GM18511 (cell line): Measurements from ENCODE around the gene AGAP1.

Experiments used
- ATAC-seq: cut with Tn5 transposase; IDR thresholded peaks from one replicate; pipeline ENCODE4 v1.9.1; 2021; ENCODE audit warnings: mild to moderate bottlenecking, moderate library complexity; ENCODE audit not compliant: unreplicated experiment

The AGAP1 gene

DNA sequence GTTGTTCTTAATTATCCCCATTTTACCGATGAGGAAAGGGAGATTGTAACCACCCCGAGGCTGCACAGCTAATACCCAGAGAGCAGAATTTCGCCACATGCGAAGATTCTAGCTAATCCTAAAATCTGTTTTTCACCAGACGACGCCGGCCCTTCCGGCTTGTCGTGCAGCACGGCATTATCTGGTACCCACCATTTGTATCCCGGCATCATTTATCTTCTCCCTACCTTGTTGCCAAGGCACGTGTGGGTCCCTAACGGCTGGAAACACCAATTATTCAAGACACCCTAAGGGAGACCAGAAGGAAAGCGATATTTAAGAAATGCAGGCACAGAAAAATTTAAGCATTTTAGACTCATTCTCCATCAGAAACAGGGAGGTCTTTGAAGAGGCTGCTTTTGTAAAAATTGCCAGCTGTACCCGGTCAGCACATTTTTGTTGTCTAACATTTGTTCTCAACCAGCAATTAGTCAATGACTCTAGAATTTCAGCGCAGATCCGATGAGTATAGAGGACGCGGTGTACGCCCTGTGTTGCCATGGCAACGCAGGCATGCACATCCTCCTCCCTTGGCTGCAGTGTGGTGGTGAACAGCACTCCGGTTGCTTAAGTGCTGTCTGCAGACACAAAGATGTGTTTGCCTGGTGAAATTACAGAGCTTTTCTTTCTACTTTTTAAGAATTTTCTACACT lies 111.6 kb downstream of the AGAP1 start:
- ATAC-seq, result no peak

DNA sequence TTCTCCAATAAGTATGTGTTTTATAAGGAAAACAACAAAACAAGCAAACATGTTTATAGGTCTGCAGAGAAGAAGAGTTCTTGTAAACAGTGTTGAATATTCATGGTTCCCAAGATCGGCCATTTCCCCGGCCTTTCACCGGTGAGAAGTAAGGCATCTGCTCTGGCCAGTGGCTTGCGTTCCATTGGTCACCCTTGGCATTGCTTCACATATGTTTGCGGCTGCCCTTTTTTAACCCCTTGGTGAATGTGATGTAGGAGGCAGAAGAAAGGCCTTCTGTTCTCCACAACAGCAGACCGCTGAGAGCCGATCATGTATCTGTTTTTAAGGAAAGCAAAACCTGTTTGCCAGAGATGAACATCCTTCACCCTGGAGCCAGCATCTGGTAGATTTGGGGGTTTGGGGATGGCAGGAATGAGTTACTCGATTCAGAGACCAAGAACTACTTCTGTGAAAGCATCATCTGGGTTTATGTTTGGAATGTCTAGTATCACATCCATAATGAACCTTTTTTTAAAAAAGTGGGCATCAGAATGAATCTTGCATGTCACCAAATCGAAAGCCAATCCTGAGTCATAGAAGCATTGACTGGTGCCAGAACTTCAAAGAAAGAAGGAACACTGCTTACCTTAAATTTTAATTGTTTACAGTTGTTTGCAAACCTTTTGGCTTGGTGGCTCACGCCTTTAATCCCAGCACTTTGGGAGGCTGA lies 112.3 kb downstream of the AGAP1 start:
- ATAC-seq, result no peak

DNA sequence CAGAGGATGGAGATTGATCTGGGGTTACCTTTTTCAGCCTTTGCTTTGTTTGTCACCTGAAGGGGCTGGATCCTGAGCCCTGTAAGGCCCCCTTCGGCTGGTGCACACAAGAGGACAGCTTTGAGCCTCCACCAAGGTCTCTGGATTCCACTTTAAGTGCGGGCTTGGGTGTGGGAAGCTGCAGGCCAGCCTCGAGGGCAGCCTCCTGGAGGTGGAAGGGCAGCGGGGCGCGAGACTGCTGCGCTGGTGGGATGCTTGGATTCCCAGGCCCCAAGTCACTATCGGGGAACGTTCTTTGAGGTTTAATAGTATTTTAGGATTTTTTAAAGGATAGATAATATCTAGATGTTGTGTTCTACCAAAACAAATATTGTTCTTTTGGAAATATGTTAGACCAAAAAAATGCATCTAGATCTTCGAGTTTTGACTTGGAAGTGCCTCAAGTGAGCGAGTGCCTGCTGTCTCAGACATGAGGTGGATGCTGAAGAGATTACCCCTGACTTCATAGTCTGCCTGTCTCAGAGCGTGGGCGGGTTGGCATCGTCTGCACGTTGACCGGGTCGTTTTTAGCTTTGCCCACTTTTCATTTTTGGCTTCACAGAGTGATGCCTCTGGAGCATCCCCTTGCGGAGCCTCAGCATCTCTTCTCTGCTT lies 113.8 kb downstream of the AGAP1 start:
- no peak for ATAC-seq

DNA sequence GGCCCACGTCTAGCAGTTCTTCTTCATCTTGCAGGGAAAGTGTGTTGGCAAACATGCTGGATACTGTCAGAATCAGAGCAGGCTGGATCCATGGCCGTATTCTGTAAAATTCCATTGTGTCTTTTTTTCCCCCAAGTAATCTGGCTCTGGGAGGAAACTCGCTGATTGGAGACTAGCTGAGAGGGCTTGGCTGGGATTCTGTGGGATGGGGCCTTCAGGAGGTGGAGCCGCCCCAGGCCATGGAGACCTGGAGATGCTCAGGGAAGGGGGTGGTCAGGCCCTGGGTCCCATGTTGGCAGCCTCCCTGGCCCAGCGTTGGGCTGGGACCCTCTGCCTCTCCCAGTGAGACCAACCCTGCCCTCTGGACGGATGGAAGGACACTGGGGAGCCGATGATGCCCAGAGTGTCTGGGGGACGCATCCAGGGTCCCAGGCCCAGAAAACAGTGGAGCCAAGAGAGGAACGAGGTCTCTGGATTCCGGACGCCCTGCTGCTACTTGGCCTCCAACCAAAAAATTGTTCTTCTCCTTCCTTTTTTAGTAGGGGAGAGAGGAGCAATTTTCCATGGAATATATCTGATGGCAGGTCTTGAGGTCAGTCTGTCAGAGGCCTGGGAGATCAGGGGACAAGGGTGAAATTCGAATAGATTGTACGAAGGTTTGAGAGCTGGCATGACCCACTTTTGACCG lies 114.5 kb downstream of the AGAP1 start:
- no peak for ATAC-seq

DNA sequence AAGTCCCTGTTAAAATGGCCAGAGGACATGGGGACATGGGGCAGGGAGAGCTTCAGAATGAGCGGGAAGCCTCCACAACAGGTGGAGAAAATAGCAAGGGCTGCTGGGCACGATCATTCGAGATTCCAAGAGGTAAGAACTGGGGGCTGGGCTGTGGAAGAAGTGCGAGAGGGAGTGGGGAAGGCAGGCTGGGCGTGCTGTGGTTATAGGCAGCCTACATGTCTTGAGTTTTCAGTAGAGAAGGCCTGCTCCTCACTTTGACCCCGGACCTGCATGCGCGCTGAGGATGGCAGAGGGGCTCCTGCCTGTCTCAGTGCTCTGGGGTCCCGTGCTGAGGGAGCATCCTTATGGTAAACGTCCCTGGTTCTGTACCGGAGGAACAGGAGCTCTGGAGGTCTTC lies 115.5 kb downstream of the AGAP1 start:
- no peak for ATAC-seq

DNA sequence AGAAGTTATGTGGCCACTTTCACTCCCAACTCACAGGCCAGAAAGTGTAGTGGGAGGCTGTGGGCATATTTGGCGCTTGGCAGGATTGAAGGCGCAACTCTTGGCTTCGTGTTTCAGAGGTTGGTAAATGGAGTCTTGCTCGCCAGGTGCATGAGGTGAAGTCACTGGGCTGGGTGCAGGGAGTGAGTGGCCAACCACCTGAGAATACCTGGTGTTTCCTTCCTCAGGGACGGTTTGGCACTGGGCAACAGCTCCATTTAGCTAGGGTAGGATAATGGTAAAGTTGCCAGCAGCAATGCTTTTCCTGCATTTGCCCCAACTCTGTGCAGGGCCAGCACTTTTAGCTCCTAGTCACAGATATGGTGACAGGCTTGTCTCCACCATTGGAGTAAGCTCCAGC lies 115.9 kb downstream of the AGAP1 start:
- no peak for ATAC-seq

DNA sequence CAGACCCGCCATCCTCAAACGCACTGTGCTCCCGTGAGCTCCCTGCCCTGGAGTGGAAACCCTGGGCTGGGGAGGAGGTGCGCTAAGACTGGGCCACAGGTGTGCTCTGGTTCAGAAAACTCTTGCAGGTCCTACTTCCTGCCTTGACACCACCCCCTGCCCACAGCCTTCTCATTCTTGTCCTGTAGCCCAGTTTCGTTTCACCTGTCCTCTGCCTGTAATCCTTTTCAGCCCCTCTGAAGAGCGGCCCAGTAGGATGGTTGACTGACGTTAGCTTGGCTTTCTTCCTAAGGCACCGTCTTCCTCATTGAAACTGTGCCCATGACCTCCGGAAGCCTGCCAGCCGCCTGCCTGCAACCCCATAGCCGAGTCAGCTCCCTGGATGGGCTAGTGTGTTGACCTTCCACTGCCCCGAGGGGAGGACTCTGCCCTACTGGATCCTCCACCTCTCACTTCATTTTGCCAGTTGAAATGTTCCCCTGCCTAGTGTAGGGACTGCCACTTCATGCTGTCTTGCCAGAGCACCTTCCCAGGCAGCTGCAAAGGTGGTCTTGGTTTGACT lies 116.9 kb downstream of the AGAP1 start:
- ATAC-seq, result no peak

DNA sequence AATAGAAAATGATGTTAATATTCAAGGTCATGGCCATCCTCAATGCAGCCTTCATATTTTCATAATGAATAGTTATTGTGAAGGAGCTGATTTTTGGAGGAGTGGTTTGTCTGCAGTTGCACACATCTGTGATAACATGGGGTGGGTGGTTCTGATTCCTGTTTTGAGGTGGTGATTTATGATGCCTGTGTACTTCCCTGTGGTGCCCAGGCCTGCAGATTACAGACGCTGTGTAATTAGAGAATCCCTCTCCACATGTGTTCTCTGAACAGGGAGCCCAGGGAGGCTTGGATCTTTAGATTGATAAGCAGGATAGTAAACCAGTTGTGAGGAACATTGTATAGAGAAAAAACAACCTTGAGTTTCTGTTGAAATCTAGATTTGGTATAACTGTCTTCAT lies 117.5 kb downstream of the AGAP1 start:
- ATAC-seq, result no peak

DNA sequence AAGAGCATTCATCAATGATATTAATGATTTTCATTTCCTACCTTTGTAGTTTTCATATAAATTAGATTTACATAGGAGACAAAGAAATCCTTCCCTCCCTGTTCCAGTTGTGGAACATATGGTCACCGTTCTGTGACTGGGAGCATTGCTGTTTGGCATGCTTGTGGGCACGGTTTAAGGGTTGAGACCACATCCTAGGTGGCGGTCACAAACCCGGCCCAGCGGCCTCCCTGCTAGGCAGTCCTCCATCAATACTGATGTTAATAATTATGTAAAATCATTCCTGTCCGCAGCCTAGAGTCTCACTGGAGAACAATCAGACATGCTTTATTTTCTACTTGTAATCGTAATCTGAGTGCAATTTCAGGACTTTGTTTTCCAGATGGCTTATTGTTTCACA lies 117.9 kb downstream of the AGAP1 start:
- ATAC-seq, result no peak

DNA sequence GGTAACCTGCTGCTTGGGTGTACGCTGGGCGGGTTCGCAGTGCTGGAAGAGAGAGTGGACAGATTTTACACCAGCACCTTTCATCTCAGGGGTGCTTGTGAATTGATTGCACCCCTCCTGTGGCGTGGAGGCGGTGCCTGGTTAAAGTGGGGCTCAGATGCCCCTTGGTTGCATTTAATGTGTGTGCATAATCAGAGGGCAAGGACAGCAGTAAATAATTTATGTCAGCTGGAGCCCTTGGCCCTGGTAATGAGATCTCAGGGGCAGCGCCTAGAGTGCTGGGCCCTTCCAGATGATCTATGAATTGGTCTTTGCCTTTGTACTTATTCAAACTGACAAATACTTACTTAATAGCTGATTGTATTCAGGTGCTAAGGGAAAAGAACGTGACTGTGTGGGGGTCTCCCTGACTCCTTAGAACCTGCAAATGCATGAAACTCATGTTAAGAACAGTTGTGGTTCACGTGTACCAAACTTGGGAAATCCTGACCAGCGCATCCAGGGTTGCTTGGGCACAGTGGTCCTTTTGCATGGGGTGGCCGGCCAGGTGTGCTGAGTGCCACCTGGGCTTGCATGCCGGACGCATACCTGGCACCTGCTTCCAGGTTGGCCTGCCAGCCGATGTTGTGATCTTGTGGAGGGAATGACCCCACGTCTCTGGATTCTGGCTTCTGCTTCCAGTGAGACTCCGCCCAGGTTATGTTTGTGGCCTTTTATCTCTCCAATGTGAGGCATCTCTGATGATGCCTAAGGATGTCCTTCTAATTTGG lies 118.5 kb downstream of the AGAP1 start:
- ATAC-seq, result no peak

DNA sequence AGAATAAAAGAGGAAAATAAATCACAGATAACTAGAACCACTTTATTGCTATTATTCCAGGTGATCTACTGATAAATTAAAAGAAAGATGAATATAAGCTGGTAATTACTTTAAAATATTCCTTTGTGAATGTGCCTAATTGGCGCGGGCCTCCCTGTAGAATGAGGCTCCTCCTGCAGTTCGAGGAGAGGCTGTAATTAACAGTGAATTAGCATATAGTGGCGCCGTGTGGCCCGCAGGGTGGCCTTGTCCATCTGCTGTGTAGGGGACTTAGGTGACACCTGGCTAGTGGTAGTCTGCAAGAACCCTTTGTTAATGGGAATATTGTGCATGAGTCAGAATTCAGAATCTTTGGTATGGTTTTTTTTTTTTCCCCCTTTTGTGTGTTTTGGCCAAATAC lies 119.8 kb downstream of the AGAP1 start:
- ATAC-seq, result no peak

DNA sequence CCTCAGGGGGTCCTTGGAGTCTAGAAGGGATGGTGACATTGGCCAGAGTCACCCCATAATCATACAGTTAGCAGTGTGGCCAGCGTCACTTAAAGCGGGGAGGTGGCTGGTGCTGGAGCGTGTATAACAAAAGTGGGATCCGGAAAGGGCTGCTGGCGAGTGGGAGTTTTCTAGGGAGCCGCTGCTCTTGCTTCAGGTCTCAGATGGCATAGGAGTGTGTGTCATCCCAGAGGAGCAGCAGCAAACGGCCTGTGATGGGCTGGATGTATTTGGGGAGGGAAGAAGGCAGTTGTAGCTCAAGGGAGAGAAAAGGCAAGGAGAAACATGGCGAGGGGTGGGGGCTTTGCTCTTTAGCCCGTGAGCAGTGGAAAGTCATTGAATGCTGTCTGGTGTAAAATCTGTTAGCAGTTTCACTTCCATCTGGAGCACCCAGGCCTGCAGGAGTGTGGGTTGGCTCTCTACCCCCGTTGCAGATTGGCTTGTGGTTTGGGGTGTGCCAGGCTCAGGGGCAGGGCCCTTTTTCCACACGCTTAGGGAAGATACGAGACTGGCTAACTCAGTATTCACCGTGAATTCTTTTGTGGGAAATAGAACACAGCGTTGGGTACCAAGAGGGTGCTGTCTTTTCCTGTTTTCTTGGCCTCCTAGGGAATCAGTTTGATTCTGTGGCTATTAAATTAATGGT lies 120.5 kb downstream of the AGAP1 start:
- no peak for ATAC-seq

DNA sequence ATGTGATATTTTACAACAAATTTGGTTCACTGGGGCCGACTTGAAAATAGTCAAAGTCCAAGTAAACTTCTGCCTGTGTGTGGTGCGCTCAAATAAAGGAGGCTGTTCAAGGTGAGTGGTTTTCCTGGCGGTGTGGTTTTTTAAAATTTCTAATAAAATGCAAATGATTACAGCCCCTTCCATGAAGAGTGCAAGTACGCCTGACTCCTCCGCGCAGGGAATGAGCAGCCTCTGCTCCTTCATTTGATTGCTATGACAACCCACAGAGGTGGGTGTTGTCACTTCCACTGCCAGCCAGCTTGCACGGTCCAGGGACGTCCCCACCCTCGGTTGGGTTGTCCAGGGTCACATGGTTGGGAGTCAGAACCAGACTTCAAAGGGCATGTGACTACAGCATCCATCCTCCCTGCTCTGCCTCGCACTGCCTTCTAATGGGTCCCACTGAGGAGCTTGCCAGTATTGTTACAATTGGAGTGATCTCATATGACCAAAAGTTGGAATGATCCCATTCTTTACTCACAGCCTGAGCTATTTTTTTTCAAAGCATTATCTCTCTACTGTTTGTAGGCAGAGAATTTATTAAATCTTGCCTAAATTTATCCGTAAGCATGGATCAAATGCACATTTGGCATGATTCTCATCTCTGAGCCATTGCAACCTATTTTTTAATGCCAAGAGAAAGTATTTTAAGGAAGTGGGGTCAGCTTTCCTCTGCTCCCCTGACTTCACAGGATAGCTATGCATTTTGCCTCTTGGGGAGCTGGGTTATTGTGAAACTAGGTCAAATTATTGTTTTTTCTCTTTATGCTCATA lies 121.3 kb downstream of the AGAP1 start:
- ATAC-seq, result no peak

DNA sequence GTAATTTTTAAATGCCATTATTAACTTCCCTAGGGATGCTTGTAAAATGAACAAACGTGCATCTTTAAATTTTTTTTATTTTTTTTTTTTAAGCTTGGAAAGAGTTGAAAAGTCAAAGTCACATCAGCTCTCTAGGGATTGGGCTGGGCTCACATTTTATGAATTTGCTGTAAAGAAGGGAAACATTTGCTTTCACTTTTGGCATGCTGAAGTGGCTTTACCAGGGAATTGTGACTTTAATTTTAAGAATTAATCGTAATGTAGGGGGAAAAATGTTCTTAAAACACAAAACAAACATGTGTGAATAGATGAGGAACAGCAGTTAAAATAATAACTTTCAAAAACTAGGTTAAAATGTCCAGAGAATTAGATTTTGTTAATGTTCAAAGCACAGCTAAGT lies 123.0 kb downstream of the AGAP1 start:
- no peak for ATAC-seq

DNA sequence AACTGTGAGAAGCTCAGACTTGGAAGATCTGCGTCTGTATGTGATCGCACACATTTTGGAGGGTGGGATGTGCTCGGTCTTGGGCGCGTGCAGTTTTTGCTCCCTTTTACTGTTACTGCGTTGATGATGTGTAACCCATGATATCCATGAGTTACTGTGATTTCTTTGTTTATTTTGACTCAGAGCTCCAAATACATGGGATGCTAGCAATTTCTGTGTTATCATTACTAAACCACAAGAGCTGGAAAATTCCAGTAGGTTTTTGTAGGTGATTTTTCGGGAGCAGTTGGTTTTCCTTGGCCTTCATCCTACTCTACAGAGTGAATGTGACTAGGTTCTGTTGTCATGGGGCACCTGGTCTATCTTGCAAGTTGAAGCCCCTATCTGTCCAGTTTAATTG lies 124.2 kb downstream of the AGAP1 start:
- no peak for ATAC-seq

DNA sequence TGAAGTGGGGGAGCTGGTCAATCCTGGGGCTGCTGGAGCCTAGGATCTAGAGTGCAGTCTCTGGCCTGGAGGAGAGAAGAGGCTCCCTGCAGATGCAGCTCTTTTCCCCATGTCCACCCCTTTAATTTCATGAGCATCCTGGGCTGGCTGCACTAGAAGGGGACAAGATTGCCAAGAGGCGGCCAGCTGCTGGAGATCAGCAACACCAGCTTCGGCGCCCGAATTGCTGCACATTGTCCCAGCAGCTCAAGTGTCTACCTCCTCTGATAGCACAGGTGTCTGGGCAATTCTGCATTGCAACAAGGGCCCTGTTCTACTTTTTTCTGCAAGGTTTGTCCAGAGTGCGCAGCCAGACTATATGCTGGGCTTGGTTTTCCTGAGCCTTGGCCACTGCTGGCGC lies 125.7 kb downstream of the AGAP1 start:
- ATAC-seq, result no peak

DNA sequence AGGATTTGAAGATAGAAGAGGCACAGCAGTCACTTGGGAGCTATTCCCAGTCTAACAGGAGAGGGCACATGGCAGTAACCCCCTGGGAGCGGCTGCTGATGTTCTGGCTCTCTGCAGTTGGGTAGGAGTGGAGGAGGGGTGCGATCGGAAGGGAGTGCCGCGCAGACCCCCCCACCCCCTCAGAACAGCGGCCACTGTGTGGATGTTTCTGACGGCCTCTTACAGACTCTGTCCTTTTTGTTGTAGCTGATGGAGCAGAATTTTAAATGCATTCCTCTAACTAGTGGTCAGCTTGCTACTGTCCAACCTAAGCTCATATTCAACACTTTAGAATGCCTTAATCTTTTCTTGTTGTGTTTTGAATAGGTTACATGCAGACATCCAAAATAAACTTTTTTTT lies 127.9 kb downstream of the AGAP1 start:
- no peak for ATAC-seq

DNA sequence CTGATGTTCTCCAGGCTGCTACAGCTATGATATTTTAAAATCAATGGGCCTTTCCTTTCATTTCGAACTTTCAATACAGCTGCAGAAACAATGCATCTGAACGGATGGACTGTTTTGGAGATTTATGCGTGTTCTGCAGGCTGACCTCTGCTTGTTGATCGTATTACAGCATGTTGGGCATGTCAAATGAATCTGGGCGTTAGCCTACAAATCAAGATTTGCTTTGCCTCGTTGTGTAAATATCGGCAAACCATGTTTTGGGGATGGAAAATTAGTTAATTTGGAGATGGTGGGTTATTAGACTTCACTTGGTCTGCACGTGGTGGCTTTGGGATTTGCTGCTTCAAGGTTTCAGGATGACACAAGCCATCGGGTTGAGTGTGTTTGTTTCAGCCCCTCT lies 129.3 kb downstream of the AGAP1 start:
- no peak for ATAC-seq

DNA sequence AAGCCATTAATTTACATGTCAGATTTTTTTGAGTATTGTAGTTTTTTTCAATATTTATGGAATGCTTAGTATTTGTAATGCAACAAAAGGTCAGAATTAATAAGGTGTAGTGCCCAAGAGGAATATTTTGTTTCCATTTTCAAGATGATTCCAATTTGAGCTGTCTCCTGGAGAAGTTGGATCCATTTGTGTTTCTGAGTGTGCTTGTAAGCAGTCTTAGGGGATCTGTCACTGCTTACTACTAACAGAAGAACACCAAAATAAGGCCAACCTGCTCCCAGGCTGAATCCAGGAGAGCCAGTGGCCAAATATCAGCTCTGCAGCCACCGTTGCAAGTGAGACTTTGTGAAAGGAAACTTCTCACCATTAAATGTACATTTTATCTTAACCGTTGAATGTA lies 129.9 kb downstream of the AGAP1 start:
- no peak for ATAC-seq
